Nephron (organoid): ENCODE measurements around the gene SOD3.

Source experiments
- H3K27ac Mint-ChIP-seq, 3 experiments: 2 replicates each; pipeline ENCODE4 v1.8.0; 2020; ENCODE audit warnings: mixed read lengths in 3 of 3, mild to moderate bottlenecking in 2 of 3, moderate library complexity in 1 of 3
- H3K27me3 Mint-ChIP-seq: 2 replicates; pipeline ENCODE4 v1.8.0; 2021; ENCODE audit warnings: low read depth, mild to moderate bottlenecking, moderate library complexity, mixed read lengths
- H3K36me3 Mint-ChIP-seq: 2 replicates; pipeline ENCODE4 v1.8.0; 2020; ENCODE audit warnings: low read depth, mixed read lengths
- H3K4me1 Mint-ChIP-seq: 2 replicates; pipeline ENCODE4 v1.8.0; 2020; ENCODE audit warnings: mixed read lengths
- H3K4me3 Mint-ChIP-seq, 3 experiments: 2 replicates each; pipeline ENCODE4 v1.8.0; 2020; ENCODE audit warnings: mild to moderate bottlenecking in 3 of 3, mixed read lengths in 3 of 3, moderate library complexity in 2 of 3
- H3K9me3 Mint-ChIP-seq: 2 replicates; pipeline ENCODE4 v1.8.0; 2020; ENCODE audit warnings: mixed read lengths
- CTCF ChIP-seq, 3 experiments: fragments of 200-600 bp; sonication (generic); IDR thresholded peaks; one replicate each; pipeline ENCODE4 v1.5.0; 2021; ENCODE audit warnings: antibody characterized with exemption in 3 of 3; ENCODE audit not compliant: unreplicated experiment in 3 of 3

The SOD3 gene

DNA sequence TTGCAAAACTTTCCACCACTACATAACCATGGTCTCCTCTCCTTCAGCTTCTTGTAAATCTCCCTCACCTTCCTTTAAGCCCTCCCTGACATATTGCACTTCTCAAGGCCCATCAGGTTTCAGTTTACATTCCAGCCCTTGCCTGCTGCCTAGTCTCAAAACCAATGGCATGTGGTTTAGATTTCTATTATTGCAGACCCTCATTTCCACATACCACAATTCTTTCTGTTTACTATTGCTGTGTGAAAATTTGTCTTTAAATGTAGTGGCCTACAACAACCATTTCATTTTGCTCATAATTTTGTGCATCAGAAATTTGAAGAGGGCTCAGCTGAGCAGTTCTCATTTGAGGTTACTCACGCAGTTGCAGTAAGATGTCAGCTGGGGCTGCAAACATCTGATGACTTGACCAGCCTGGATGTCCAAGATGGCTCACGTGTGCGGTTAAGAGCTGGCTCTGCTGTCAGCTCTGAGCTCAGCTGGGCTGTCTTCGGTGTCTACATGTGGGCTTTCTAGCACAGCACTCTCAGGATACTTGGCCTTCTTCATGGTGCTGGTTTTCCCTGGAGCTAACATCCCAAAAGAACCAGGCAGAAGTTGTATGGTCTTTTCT, 29.9 kb upstream of the SOD3 start:
- Mint-ChIP-seq H3K36me3 (no peaks in the 10 kb centered on the region), H3K4me3 (no peak overlapping the region), H3K27ac (peak overlapping the region in 1 of 3 experiments; percentile 40), H3K9me3 (peaks cover 7% of the 10 kb centered on the region), H3K27me3 (no peaks in the 10 kb centered on the region), H3K4me1 (peaks cover 31% of the 10 kb centered on the region)
- no peak for TF ChIP-seq CTCF (IDR thresholded peaks at IDR 0.05; ENCODE audit: unreplicated experiment in 3 of 3)

DNA sequence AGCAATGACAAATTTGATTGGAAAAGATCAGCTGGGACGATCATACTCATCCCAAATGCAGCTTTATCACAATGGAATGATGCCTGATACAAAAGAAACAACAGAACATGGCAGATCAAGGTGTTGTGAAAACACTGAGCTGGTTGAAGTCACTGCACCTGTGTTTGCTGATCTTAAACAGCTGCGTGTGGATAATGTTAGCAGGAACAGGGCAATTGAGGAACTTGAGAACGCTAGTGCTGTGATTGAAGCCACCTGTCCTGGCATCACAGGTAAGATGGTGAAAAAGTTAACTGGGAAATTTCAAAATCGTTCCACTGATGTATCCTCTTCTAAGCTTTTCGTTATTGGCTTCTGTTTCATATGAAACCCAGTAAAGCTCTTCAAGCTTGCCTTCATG, 27.4 kb upstream of the SOD3 start:
- peaks cover 39% of the 10 kb centered on the region for H3K4me1 Mint-ChIP-seq
- no peaks in the 10 kb centered on the region for H3K36me3 Mint-ChIP-seq
- no peak overlapping the region for H3K27ac Mint-ChIP-seq
- H3K9me3 Mint-ChIP-seq = peaks cover 7% of the 10 kb centered on the region
- no peak for TF ChIP-seq CTCF (IDR thresholded peaks at IDR 0.05; ENCODE audit: unreplicated experiment in 3 of 3)
- H3K4me3 Mint-ChIP-seq = no peak overlapping the region
- H3K27me3 Mint-ChIP-seq = no peaks in the 10 kb centered on the region

DNA sequence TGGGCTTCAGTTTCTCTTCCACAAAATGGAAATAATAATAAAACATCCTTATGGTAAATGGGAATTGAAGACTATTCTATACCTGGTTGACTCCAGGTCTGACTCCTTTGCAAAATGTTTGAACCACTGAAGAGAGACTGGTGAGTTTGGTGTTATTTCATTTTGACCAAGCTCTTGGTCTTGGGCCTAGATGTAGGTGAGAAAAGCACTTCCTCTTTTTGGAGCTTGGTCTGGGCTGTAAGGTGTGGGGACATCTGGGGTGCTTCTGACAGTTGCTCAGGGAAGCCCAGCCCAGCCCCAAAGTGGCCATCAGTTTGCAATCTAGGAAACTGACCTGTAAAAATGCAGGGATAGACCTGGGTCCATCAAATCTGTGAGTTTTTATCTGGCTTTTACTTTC, 26.8 kb upstream of the SOD3 start:
- Mint-ChIP-seq H3K9me3 (peaks cover 7% of the 10 kb centered on the region), H3K27me3 (no peaks in the 10 kb centered on the region), H3K27ac (no peak overlapping the region), H3K4me1 (peaks cover 39% of the 10 kb centered on the region), H3K36me3 (no peaks in the 10 kb centered on the region), H3K4me3 (no peak overlapping the region)
- no peak for TF ChIP-seq CTCF (IDR thresholded peaks at IDR 0.05; ENCODE audit: unreplicated experiment in 3 of 3)

- Mint-ChIP-seq H3K9me3 (peaks cover 7% of the 10 kb centered on the region), H3K4me3 (no peak overlapping the region), H3K4me1 (peaks cover 30% of the 10 kb centered on the region), H3K36me3 (no peaks in the 10 kb centered on the region), H3K27ac (no peak overlapping the region), H3K27me3 (no peaks in the 10 kb centered on the region)
- TF ChIP-seq CTCF (IDR thresholded peaks at IDR 0.05; ENCODE audit: unreplicated experiment in 3 of 3) = no peak
Observed at GRCh38 chr4:24769571-24769970, 25.8 kb upstream of the SOD3 start.

DNA sequence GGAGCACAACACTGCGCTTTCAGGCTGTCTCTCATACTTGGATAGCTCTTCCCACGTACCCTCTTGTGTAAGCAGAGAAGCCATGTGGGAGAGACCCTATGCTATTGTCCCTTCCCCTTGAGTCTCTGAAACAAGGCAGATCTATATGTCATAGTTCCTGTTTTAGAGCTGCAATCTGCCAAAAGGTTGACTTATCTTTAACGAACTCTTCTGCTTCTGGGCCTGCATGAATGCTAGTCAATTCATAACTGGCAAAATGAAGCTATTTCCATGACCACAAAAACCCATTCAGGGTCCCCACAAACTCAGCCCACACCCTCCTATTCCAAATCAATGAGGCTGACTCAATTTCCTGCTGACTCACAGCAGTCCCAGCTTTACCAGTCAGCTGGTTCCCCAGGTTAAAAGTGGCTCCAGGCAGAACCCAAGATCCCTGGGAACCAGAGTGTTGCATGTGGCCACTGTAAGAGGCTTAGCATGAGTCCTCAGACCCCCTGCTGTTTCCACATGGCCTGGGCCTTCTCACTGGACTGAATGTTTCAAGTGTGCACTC, 25.3 kb upstream of the SOD3 start:
- Mint-ChIP-seq H3K4me1 (peaks cover 32% of the 10 kb centered on the region), H3K27ac (no peak overlapping the region), H3K4me3 (no peak overlapping the region), H3K27me3 (no peaks in the 10 kb centered on the region), H3K9me3 (peaks cover 7% of the 10 kb centered on the region), H3K36me3 (no peaks in the 10 kb centered on the region)
- no peak for TF ChIP-seq CTCF (IDR thresholded peaks at IDR 0.05; ENCODE audit: unreplicated experiment in 3 of 3)

- no peak for TF ChIP-seq CTCF (IDR thresholded peaks at IDR 0.05; ENCODE audit: unreplicated experiment in 3 of 3)
- Mint-ChIP-seq H3K9me3 (peaks cover 3% of the 10 kb centered on the region), H3K27ac (peak overlapping the region in 1 of 3 experiments; percentile 74), H3K4me3 (no peak overlapping the region), H3K4me1 (peaks cover 31% of the 10 kb centered on the region), H3K27me3 (peaks cover 2% of the 10 kb centered on the region), H3K36me3 (no peaks in the 10 kb centered on the region)
Observed at GRCh38 chr4:24770667-24771066, 24.7 kb upstream of the SOD3 start.
